KOPT-K1 (cell line): Measurements from ENCODE around the gene GDF2.

Experiments
- H3K27ac ChIP-seq: fragments of 200-600 bp; sonication (generic); 2 replicates; pipeline ENCODE4 v1.5.1; 2016; ENCODE audit warnings: antibody characterized with exemption, mild to moderate bottlenecking, low read depth, low read length; ENCODE audit not compliant: poor library complexity, severe bottlenecking
- H3K36me3 ChIP-seq: fragments of 200-600 bp; sonication (generic); 2 replicates; pipeline ENCODE4 v1.5.1; 2017; ENCODE audit warnings: antibody characterized with exemption, mild to moderate bottlenecking, low read length, moderate library complexity; ENCODE audit not compliant: insufficient read depth
- H3K9me3 ChIP-seq: fragments of 200-600 bp; sonication (generic); 2 replicates; pipeline ENCODE4 v1.5.1; 2017; ENCODE audit warnings: antibody characterized with exemption, low read length, mild to moderate bottlenecking; ENCODE audit not compliant: insufficient read depth, poor library complexity, severe bottlenecking

Gene GDF2

DNA sequence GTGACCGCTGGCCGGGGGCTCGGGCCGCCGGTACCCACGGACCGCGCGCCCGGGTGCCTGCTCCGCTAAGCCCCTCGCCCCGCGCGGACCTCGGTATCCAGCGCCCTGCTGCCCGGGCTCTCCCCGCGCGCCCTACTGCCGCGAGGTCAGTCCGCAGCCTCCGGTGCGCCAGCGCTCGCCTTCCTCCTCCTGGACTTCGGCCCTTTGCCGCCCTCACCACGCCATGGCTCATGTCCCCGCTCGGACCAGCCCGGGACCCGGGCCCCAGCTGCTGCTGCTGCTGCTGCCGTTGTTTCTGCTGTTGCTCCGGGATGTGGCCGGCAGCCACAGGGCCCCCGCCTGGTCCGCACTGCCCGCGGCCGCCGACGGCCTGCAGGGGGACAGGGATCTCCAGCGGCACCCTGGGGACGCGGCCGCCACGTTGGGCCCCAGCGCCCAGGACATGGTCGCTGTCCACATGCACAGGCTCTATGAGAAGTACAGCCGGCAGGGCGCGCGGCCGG, 21.8 kb upstream of the GDF2 start:
- H3K9me3 ChIP-seq = no peaks in the 10 kb centered on the region
- no peak overlapping the region for H3K27ac ChIP-seq
- H3K36me3 ChIP-seq = no peaks in the 10 kb centered on the region

DNA sequence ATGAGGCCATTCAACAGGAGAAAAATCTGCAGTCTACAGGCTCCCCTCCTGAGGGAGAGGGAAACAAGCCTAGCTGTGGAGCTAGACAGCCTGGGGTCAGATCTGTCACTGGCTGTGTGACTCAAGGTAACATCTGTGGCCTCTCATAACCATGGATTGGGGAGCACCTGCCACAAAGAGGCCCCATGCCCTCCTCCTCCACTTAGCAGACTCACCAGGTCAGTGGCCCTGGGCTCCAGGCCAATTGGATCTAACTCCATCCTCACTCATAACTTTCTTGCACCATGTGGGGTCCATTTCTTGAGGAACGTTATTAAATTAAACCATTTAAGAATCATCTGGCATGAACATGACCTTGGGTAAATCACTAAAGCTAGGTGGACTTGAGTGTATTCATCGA, 20.4 kb upstream of the GDF2 start:
- Histone ChIP-seq H3K36me3 (no peaks in the 10 kb centered on the region), H3K9me3 (no peaks in the 10 kb centered on the region), H3K27ac (no peak overlapping the region)

GRCh38 chr10:47303105-47303504, 19.1 kb upstream of the GDF2 start:
- Histone ChIP-seq H3K9me3 (no peaks in the 10 kb centered on the region), H3K36me3 (no peaks in the 10 kb centered on the region), H3K27ac (no peak overlapping the region)

GRCh38 chr10:47303866-47304265, 18.4 kb upstream of the GDF2 start:
- Histone ChIP-seq H3K36me3 (no peaks in the 10 kb centered on the region), H3K27ac (no peak overlapping the region), H3K9me3 (no peaks in the 10 kb centered on the region)

- Histone ChIP-seq H3K36me3 (no peaks in the 10 kb centered on the region), H3K27ac (peak overlapping the region; percentile 50), H3K9me3 (no peaks in the 10 kb centered on the region)
Measured at GRCh38 chr10:47305566-47305965, 16.7 kb upstream of the GDF2 start.

- no peaks in the 10 kb centered on the region for H3K36me3 ChIP-seq
- peak overlapping the region; percentile 50 for H3K27ac ChIP-seq
- no peaks in the 10 kb centered on the region for H3K9me3 ChIP-seq
Measured at GRCh38 chr10:47306387-47307210, 15.7 kb upstream of the GDF2 start.

DNA sequence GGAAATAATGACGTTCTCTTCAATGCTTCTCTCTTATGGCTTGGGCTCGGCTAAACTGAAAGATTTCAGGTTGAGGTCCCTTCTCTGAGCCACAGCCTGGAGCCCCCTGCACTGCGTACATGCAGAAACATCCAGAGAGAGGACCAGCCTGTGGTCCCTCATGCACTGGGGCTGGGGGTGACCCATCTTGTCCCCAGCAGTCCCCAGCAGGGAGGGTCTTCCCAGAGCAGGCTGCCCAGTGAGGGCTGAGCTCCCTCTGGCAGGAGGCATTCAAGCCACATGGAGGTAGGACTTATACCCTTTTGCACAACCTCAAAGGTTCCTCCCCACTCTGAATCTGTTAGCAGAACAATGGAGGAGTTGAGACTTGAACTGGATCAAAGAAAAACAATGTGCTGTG, 14.9 kb upstream of the GDF2 start:
- no peaks in the 10 kb centered on the region for H3K36me3 ChIP-seq
- peak overlapping the region; percentile 50 for H3K27ac ChIP-seq
- H3K9me3 ChIP-seq = no peaks in the 10 kb centered on the region

- Histone ChIP-seq H3K27ac (peak overlapping the region; percentile 96), H3K36me3 (no peaks in the 10 kb centered on the region), H3K9me3 (no peaks in the 10 kb centered on the region)
Measured at GRCh38 chr10:47308775-47309174, 13.5 kb upstream of the GDF2 start.

GRCh38 chr10:47309408-47310089, 12.7 kb upstream of the GDF2 start:
- Histone ChIP-seq H3K27ac (peak overlapping the region; percentile 96), H3K36me3 (no peaks in the 10 kb centered on the region), H3K9me3 (no peaks in the 10 kb centered on the region)

- peak overlapping the region; percentile 96 for H3K27ac ChIP-seq
- no peaks in the 10 kb centered on the region for H3K36me3 ChIP-seq
Measured at GRCh38 chr10:47310090-47310505, 12.2 kb upstream of the GDF2 start.

GRCh38 chr10:47311193-47311931, 10.9 kb upstream of the GDF2 start:
- Histone ChIP-seq H3K36me3 (no peaks in the 10 kb centered on the region), H3K9me3 (no peaks in the 10 kb centered on the region), H3K27ac (peak overlapping the region; percentile 96)

More at GRCh38 chr10:47310090-47310505, 12.2 kb upstream of the GDF2 start:
- H3K9me3 ChIP-seq = no peaks in the 10 kb centered on the region

DNA sequence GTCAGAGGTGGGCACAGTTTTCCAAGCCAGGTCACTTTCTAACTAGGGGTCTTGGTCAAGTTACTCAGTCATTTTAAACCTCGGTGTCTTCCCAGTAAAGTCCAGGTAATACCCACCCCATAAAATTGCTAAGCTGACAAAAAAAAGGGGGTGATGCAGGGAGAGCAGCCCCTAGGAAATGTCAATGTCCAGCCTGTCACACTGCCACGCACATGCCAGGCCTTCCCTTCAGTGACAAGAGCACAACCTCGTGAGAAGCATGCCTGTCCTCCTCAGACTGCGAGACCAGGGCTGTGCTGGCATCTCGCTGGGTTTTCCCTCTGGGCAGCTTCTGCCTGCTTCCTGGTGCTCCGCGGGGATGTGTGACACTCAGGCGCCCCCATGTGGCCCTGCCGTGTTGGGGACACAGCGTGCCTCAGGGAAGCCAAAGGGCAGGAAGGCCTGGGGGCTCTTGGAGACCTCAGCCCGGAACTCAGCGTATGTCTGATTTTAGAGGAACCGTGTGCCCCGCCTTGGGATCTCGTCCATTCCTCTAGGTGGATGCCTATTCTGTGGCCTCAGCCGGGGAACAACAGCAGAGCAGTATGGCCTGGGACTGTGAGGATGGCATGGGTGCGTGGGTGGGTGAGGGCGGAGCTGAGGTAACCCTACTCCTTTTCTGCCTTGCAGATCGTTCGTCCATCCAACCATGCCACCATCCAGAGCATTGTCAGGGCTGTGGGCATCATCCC, 10.2 kb upstream of the GDF2 start:
- Histone ChIP-seq H3K27ac (peak overlapping the region; percentile 96), H3K36me3 (no peaks in the 10 kb centered on the region), H3K9me3 (no peaks in the 10 kb centered on the region)

- peak overlapping the region; percentile 96 for H3K27ac ChIP-seq
- H3K36me3 ChIP-seq = no peaks in the 10 kb centered on the region
- no peaks in the 10 kb centered on the region for H3K9me3 ChIP-seq
Measured at GRCh38 chr10:47312663-47312995, 9.6 kb upstream of the GDF2 start.

DNA sequence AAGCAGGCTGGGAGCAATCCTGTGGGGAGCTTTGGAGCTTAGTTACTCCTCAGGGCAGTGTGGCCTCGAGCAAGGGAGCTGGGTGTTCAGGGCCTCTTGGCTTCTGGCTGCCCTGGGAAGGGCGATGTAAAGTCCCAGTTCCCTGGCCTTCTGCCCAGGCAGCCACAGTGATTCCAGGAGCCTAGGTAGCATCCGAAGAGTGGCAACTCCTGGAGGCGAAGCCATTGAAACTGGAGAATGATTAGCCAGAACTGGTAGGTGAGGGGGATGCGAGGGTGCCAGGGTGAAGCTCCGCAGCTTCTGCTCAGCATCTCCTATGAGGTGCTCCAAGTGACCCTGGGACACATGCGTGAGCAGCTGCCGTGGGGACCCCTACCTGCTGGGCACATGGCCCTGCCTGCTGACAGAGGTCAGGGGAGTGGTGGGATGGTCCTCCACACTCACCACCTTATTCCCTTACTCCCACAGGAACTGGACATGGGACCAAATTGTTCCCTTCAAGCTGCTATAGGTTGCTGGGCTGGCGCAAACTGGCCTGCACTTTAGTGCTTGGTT, 7.8 kb upstream of the GDF2 start:
- H3K27ac ChIP-seq = no peak overlapping the region
- no peaks in the 10 kb centered on the region for H3K36me3 ChIP-seq
- no peaks in the 10 kb centered on the region for H3K9me3 ChIP-seq
